ENCODE measurements around the gene FAAH.

The FAAH gene

GRCh38 chr1:46451948-46452930 is 58.1 kb downstream of the FAAH start:
- DNase-seq (ENCODE audit: low spot score): no peak

GRCh38 chr1:46452931-46453325 is 58.8 kb downstream of the FAAH start:
- DNase-seq (ENCODE audit: low spot score): no peak

GRCh38 chr1:46453449-46453848 is 59.3 kb downstream of the FAAH start:
- DNase-seq (ENCODE audit: low spot score): no peak

- no peak for DNase-seq (ENCODE audit: low spot score)
These were observed 61.8 kb downstream of the FAAH start for GRCh38 chr1:46455951-46456350.

GRCh38 chr1:46456411-46456963 is 62.4 kb downstream of the FAAH start:
- DNase-seq (ENCODE audit: low spot score): no peak

- no peak for DNase-seq (ENCODE audit: low spot score)
These were observed 63.1 kb downstream of the FAAH start for GRCh38 chr1:46457178-46457577.

- DNase-seq (ENCODE audit: low spot score): no peak
These were observed 64.1 kb downstream of the FAAH start for GRCh38 chr1:46458190-46458589.

- DNase-seq (ENCODE audit: low spot score): no peak
These were observed 64.7 kb downstream of the FAAH start for GRCh38 chr1:46458846-46459245.

GRCh38 chr1:46459315-46459714 is 65.2 kb downstream of the FAAH start:
- DNase-seq (ENCODE audit: low spot score): no peak

- DNase-seq (ENCODE audit: low spot score): no peak
These were observed 67.1 kb downstream of the FAAH start for GRCh38 chr1:46461017-46461808.

- no peak for DNase-seq (ENCODE audit: low spot score)
These were observed 67.8 kb downstream of the FAAH start for GRCh38 chr1:46461809-46462448.
